HepG2 (cell line): Measurements from ENCODE around the gene MAGEC1. TPM values are rescaled to one million over a fixed set of nuclear protein-coding genes. Genes with fewer than 3 reads are reported as not detected.

Source experiments
- ATAC-seq: fragments of 200-7000 bp; cut with Tn5 transposase; 3 replicates; pipeline ENCODE4 v1.9.1; 2020; ENCODE audit warnings: mild to moderate bottlenecking, moderate library complexity
- BruUV-seq: library from RNA; stranded (reverse); fragments of 400-500 nt; replicated peaks from 2 replicates; lab custom pipeline; 2021; lab: Mats Ljungman, UMichigan
- CTCF ChIA-PET: fragments of 300-600 bp; formaldehyde crosslinking; extraction: SDS; loops from one replicate; lab custom pipeline; 2021; ENCODE audit warnings: low total read pairs, inconsistent platforms, low intra/inter-chr PET ratio; lab: Yijun Ruan, JAX
- POLR2A ChIA-PET: fragments of 350-600 bp; sonication (Branson Sonifier 250); formaldehyde crosslinking; loops from one replicate; lab custom pipeline; 2020; ENCODE audit warnings: antibody characterized with exemption, inconsistent platforms; lab: Yijun Ruan, JAX
- DNase-seq: peaks from one replicate; pipeline ENCODE4 v3.0.0-alpha.2; 2015; ENCODE audit warnings: low spot score
- FAIRE-seq: peaks from 3 replicates; lab custom pipeline; 2011; peaks lifted over from hg19 to GRCh38; lab: Jason Lieb, UNC
- H2AFZ ChIP-seq: one replicate; pipeline ENCODE4 v1.6.1; 2011; ENCODE audit warnings: low read length, inconsistent platforms
- H3K27ac ChIP-seq: fragments of 300-600 bp; 3 replicates; pipeline ENCODE4 v1.8.0; 2011; ENCODE audit warnings: mixed run types, mild to moderate bottlenecking, mixed read lengths, low read length, inconsistent platforms; ENCODE audit not compliant: insufficient read depth; ENCODE audit errors: extremely low read length
- H3K27me3 ChIP-seq, 2 experiments: fragments of 200-600 bp in 1 of 2; 2 replicates in 1 of 2; 3 replicates in 1 of 2; pipeline versions ENCODE4 v1.6.0 to v1.8.0; 2011; ENCODE audit warnings: low read length in 2 of 2, mild to moderate bottlenecking in 2 of 2, moderate library complexity in 2 of 2, inconsistent platforms in 1 of 2; ENCODE audit not compliant: insufficient read depth in 2 of 2, control insufficient read depth in 1 of 2
- H3K36me3 ChIP-seq, 2 experiments: fragments of 200-600 bp in 1 of 2; replicated peaks in 1 of 2; 2 replicates in 1 of 2; 3 replicates in 1 of 2; pipeline versions ENCODE4 v1.5.1 to v1.8.0; 2011; ENCODE audit warnings: low read length in 2 of 2, inconsistent platforms in 1 of 2; ENCODE audit not compliant: insufficient read depth in 2 of 2, control insufficient read depth in 1 of 2
- H3K4me1 ChIP-seq: 2 replicates; pipeline ENCODE4 v1.5.1; 2012; ENCODE audit warnings: low read length, inconsistent platforms; ENCODE audit not compliant: insufficient read depth
- H3K4me2 ChIP-seq: 2 replicates; pipeline ENCODE4 v1.6.0; 2011; ENCODE audit warnings: low read depth, low read length, inconsistent platforms
- H3K4me3 ChIP-seq, 3 experiments: fragments of 200-600 bp in 1 of 3; sonication (generic), shearing (Covaris generic) in 1 of 3; replicated peaks in 1 of 3; 2 replicates each; pipeline ENCODE4 v1.5.1; 2011 to 2016; ENCODE audit warnings: low read length in 3 of 3, inconsistent platforms in 2 of 3, low read depth in 2 of 3, mild to moderate bottlenecking in 2 of 3, control low read depth in 1 of 3, mixed read lengths in 1 of 3; ENCODE audit not compliant: insufficient read depth in 1 of 3
- H3K79me2 ChIP-seq: one replicate; pipeline ENCODE4 v1.6.1; 2011; ENCODE audit warnings: low read length, inconsistent platforms; ENCODE audit not compliant: insufficient read depth
- H3K9ac ChIP-seq: 2 replicates; pipeline ENCODE4 v1.6.0; 2011; ENCODE audit warnings: mild to moderate bottlenecking, low read depth, low read length, inconsistent platforms; ENCODE audit not compliant: insufficient read depth
- H3K9me3 ChIP-seq: 2 replicates; pipeline ENCODE4 v1.5.1; 2012; ENCODE audit warnings: mild to moderate bottlenecking, low read length
- H4K20me1 ChIP-seq: 2 replicates; pipeline ENCODE4 v1.6.0; 2011; ENCODE audit warnings: inconsistent platforms, mild to moderate bottlenecking, low read length, moderate library complexity; ENCODE audit not compliant: insufficient read depth
- ADNP ChIP-seq: sonication (generic); formaldehyde crosslinking; IDR thresholded peaks from 2 replicates; pipeline ENCODE4 v1.4.0; 2020; ENCODE audit warnings: missing genetic modification reagents
- BHLHE40 ChIP-seq: IDR thresholded peaks from 2 replicates; pipeline ENCODE4 v1.6.1; 2011; ENCODE audit warnings: low read length, improper control_type of control experiment
- CCDC6 ChIP-seq: sonication (generic); formaldehyde crosslinking; IDR thresholded peaks from 2 replicates; pipeline ENCODE4 v1.8.1; 2022; ENCODE audit warnings: mild to moderate bottlenecking, missing genetic modification reagents, moderate library complexity
- GLI4 ChIP-seq: sonication (generic); formaldehyde crosslinking; IDR thresholded peaks from 2 replicates; pipeline ENCODE4 v1.5.1; 2020; ENCODE audit warnings: missing genetic modification reagents, mild to moderate bottlenecking, moderate library complexity, borderline replicate concordance
- GLMP ChIP-seq: sonication (generic); formaldehyde crosslinking; IDR thresholded peaks from 2 replicates; pipeline ENCODE4 v1.9.0; 2021; ENCODE audit warnings: missing genetic modification reagents, mild to moderate bottlenecking, borderline replicate concordance
- NFATC3 ChIP-seq: sonication (generic); formaldehyde crosslinking; IDR thresholded peaks from 2 replicates; pipeline ENCODE4 v1.5.1; 2020; ENCODE audit warnings: mild to moderate bottlenecking, missing genetic modification reagents
- POLR2AphosphoS5 ChIP-seq: IDR thresholded peaks from 2 replicates; pipeline ENCODE4 v1.6.1; 2012; ENCODE audit warnings: low read depth, low read length
- RBFOX2 ChIP-seq: fragments of 200-400 bp; formaldehyde crosslinking; IDR thresholded peaks from 2 replicates; pipeline ENCODE4 v1.6.1; 2017; ENCODE audit warnings: low read depth, mild to moderate bottlenecking, low read length
- TOE1 ChIP-seq: sonication (generic); formaldehyde crosslinking; IDR thresholded peaks from 2 replicates; pipeline ENCODE4 v1.4.0; 2020; ENCODE audit warnings: mild to moderate bottlenecking, missing genetic modification reagents
- ZBTB1 ChIP-seq: sonication (generic); formaldehyde crosslinking; IDR thresholded peaks from 2 replicates; pipeline ENCODE4 v1.4.0; 2020; ENCODE audit warnings: missing genetic modification reagents, borderline replicate concordance
- ZBTB21 ChIP-seq: sonication (generic); formaldehyde crosslinking; IDR thresholded peaks from 2 replicates; pipeline ENCODE4 v1.4.0; 2020; ENCODE audit warnings: missing genetic modification reagents
- ZBTB38 ChIP-seq: sonication (generic); formaldehyde crosslinking; IDR thresholded peaks from 2 replicates; pipeline ENCODE4 v1.5.1; 2020; ENCODE audit warnings: mild to moderate bottlenecking, missing genetic modification reagents
- ZFP41 ChIP-seq: sonication (generic); formaldehyde crosslinking; IDR thresholded peaks from 2 replicates; pipeline ENCODE4 v1.4.0; 2020; ENCODE audit warnings: mild to moderate bottlenecking, missing genetic modification reagents, borderline replicate concordance
- ZMYM4 ChIP-seq: sonication (generic); formaldehyde crosslinking; IDR thresholded peaks from 2 replicates; pipeline ENCODE4 v1.8.1; 2023; ENCODE audit warnings: mild to moderate bottlenecking, missing genetic modification reagents
- ZNF549 ChIP-seq: sonication (generic); formaldehyde crosslinking; IDR thresholded peaks from 2 replicates; pipeline ENCODE4 v1.5.0; 2020; ENCODE audit warnings: missing genetic modification reagents
- ZNF709 ChIP-seq: sonication (generic); formaldehyde crosslinking; IDR thresholded peaks from 2 replicates; pipeline ENCODE4 v1.5.0; 2020; ENCODE audit warnings: mild to moderate bottlenecking, missing genetic modification reagents
- ZSCAN30 ChIP-seq: sonication (generic); formaldehyde crosslinking; IDR thresholded peaks from 2 replicates; pipeline ENCODE4 v1.5.0; 2020; ENCODE audit warnings: mild to moderate bottlenecking, missing genetic modification reagents
- WGBS: methylation state at CpG from one replicate; pipeline ENCODE4 v1.1.6; 2017; ENCODE audit warnings: low lambda C conversion rate; 5-methylcytosine and 5-hydroxymethylcytosine counted together
- in situ Hi-C: cut with HindIII; loops from 2 replicates; pipeline ENCODE4 v1.10.0; 2017; ENCODE audit warnings: low pct_unique_long_range_greater_than_20kb; ENCODE audit not compliant: extremely low pct_ligation_motif_present
- intact Hi-C: fragments of 100-400 bp; cut with micrococcal nuclease; formaldehyde crosslinking; loops from one replicate; pipeline ENCODE4 v1.10.0; 2022; ENCODE audit not compliant: unreplicated experiment
- polyA plus RNA-seq, 8 experiments: library from polyadenylated mRNA; depleted of rRNA in 3 of 8; stranded (reverse) in 7 of 8; unstranded in 1 of 8; fragments of >200 nt; fragmentation: Illumina TruSeq in 4 of 8; extraction: Trizol in 4 of 8; gene quantifications; 2 replicates each; pipeline versions ENCODE4 v1.2.1 to v1.2.3, GENCODE V29; 2011 to 2016; ENCODE audit warnings: low read depth in 4 of 8, missing spikeins in 1 of 8, mixed read lengths in 1 of 8; ENCODE audit not compliant: insufficient read depth in 1 of 8
- total RNA-seq, 5 experiments: library from RNA; depleted of rRNA; stranded (reverse); fragments of >200 nt; fragmentation: Illumina TruSeq; extraction: Trizol; gene quantifications; 2 replicates each; pipeline ENCODE4 v1.2.3, GENCODE V29; 2016; ENCODE audit warnings: low read depth in 1 of 5
- TF ChIP-seq, protein P1 (sequence below): sonication (generic); formaldehyde crosslinking; IDR thresholded peaks from 2 replicates; pipeline ENCODE4 v1.4.0; 2020; ENCODE audit warnings: missing genetic modification reagents

Gene MAGEC1
- total and polyA plus RNA-seq, 2 of the 13 experiments (the other 11 are each of a cell fraction or from before 2014, with no cell fraction given) = not detected

DNA sequence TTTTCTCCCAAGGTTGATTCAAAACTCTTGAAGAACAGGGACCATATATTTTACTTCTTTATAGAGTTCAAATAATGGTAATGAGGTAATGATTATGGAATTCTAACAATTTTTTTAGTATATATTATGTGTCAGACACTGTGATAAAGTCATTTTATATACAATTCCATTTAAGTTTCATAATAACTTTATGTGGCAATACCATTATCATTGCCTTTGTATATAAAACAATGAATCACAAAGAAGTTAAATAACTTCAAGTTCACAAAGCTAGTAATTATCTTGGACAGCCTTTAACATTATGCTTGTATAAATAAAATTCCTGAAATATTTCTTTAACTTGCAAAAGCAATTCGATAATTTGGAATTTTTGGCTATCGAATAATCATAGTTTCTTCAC lies 20.6 kb downstream of the MAGEC1 start:
- CTCF ChIA-PET = no interaction called here
- no peak overlapping the region for H3K27ac ChIP-seq
- no peaks in the 10 kb centered on the region for H3K79me2 ChIP-seq
- no peak for DNase-seq
- H3K4me2 ChIP-seq = no peak overlapping the region
- no peaks in the 10 kb centered on the region for H3K27me3 ChIP-seq
- POLR2A ChIA-PET = no interaction called here
- intact Hi-C loops (no loop called here), in situ Hi-C loops (no loop called here)
- H4K20me1 ChIP-seq = no peaks in the 10 kb centered on the region
- FAIRE-seq = no peak
- no peak overlapping the region for H3K4me3 ChIP-seq
- no TSS peak for BruUV-seq
- peaks cover 37% of the 10 kb centered on the region for H3K9me3 ChIP-seq
- no peak for TF ChIP-seq TOE1
- no peak for TF ChIP-seq ZBTB38 (CRISPR knock-in tag)
- no peak for TF ChIP-seq GLI4
- TF ChIP-seq ADNP (CRISPR knock-in tag) = no peak
- TF ChIP-seq BHLHE40 = no peak
- TF ChIP-seq NFATC3 (CRISPR knock-in tag) = no peak
- TF ChIP-seq ZMYM4 (CRISPR knock-in tag) = no peak
- TF ChIP-seq RBFOX2 = no peak
- TF ChIP-seq CCDC6 = no peak
- no peak for TF ChIP-seq ZBTB1 (CRISPR knock-in tag)
- TF ChIP-seq ZFP41 (CRISPR knock-in tag) = no peak
- TF ChIP-seq, protein P1, sequence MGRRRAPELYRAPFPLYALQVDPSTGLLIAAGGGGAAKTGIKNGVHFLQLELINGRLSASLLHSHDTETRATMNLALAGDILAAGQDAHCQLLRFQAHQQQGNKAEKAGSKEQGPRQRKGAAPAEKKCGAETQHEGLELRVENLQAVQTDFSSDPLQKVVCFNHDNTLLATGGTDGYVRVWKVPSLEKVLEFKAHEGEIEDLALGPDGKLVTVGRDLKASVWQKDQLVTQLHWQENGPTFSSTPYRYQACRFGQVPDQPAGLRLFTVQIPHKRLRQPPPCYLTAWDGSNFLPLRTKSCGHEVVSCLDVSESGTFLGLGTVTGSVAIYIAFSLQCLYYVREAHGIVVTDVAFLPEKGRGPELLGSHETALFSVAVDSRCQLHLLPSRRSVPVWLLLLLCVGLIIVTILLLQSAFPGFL (CRISPR knock-in tag) = no peak
- no peak for TF ChIP-seq ZBTB21
- TF ChIP-seq ZNF549 = no peak
- TF ChIP-seq ZNF709 (CRISPR knock-in tag) = no peak
- no peak for TF ChIP-seq GLMP
- TF ChIP-seq POLR2AphosphoS5 = no peak
- TF ChIP-seq ZSCAN30 (CRISPR knock-in tag) = no peak
- 3% methylated on average over 2 of the region's 2 CpGs for WGBS
- no peak for ATAC-seq
- no peak overlapping the region for H3K9ac ChIP-seq
- no peak overlapping the region for H2AFZ ChIP-seq
- H3K36me3 ChIP-seq = no peaks in the 10 kb centered on the region
- H3K4me1 ChIP-seq = no peaks in the 10 kb centered on the region
